Upper lobe of left lung (tissue), 4 donors: ENCODE results near the gene DPP10.

Source experiments
- CTCF ChIP-seq, 6 experiments: fragments of 450-650 bp in 4 of 6; fragments of 200-600 bp in 2 of 6; sonication (generic) in 2 of 6; IDR thresholded peaks; one replicate each; pipeline ENCODE4 v1.5.1; 2016 to 2019; ENCODE audit warnings: antibody characterized with exemption in 6 of 6
- POLR2A ChIP-seq, 4 donors: fragments of 450-650 bp; IDR thresholded peaks; one replicate each; pipeline ENCODE4 v1.5.1; 2016 to 2017; ENCODE audit warnings: antibody characterized with exemption in 4 of 4, mild to moderate bottlenecking in 2 of 4

GRCh38 chr2:115285416-115285815, 843.0 kb downstream of the DPP10 start:
- TF ChIP-seq CTCF (IDR thresholded peaks at IDR 0.05) (no peak), POLR2A (IDR thresholded peaks at IDR 0.05) (no peak)
